Measurements from ENCODE around the gene ALX3. TPM values are rescaled to one million over a fixed set of nuclear protein-coding genes. Genes with fewer than 3 reads are reported as not detected.

Gene ALX3
- not detected for total RNA-seq

DNA sequence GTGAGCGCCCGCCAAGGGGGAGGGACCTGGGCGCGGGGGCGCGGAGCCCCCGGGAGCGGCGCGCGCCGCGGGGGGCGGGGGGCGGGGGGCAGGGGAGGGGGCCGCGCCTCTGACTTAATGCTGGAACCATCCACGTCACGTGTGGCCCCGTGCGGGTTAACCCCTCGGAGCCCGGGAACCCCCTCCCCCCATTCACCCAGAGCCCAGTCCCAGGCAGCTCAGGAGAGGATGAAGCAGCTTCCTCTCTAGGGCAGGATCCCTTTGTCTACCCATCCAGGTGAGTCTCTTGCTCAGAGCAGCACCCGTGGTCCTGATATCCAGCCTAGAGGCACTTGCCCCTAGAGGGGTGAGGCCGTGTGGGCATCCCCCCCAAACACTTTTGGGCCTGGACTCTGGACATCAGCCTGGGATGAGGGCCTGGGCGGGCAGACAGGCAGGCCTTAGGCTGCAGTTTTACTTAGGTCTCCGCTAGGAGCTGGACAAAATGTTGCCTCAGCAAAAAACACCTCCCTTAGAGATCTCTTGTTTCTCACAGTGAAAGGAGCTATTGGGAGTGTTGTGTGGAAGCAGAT, at the start of gene ALX3:
Gene ALX3 (minus strand): TSS at position 2 of the 572 bp plus-strand sequence. CDS start 60 bp downstream, outside the sequence.
- H3K36me3 ChIP-seq: no peaks in the 10 kb centered on the region
- TF ChIP-seq CTCF (IDR thresholded peaks at IDR 0.05): no peak
- DNase-seq: no peak
- no peaks in the 10 kb centered on the region for H3K9me3 ChIP-seq
- H3K9ac ChIP-seq (ENCODE audit: low read depth in 2 of 2, low read length in 2 of 2): no peak within 1 kb of the TSS
- H3K27ac ChIP-seq: no peak within 1 kb of the TSS
- peaks cover 57% of the 10 kb centered on the region for H3K27me3 ChIP-seq
- H3K4me1 ChIP-seq: peaks cover 4% of the 10 kb centered on the region
- intact Hi-C loops (cut with DNase I): no loop called here
- H3K4me3 ChIP-seq: no peak within 1 kb of the TSS

DNA sequence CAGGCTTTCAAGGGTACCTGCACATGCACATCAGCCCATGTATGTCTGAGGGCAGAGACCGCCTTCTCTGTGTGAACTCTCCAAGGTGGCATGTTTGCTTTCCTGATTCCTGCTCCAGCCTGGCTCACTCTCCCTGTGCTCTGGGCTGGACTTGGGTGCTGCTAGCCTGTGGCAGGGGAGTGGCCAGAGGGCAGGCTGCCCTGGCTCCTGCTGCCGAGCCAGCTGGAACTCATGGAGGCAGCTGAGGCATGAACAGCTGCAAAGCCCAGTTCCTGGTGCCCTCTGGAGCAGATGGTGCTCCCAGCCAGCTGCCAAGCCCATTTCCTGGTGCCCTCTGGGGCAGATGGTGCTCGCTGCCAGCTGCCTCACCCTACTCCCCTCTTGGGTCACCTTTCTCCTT, 49.4 kb upstream of the ALX3 start:
- no peaks in the 10 kb centered on the region for H3K4me1 ChIP-seq
- no peak overlapping the region for H3K4me3 ChIP-seq
- no peak overlapping the region for H3K9ac ChIP-seq (ENCODE audit: low read depth in 2 of 2, low read length in 2 of 2)
- H3K27me3 ChIP-seq: no peaks in the 10 kb centered on the region
- no peak overlapping the region for H3K27ac ChIP-seq
- no peaks in the 10 kb centered on the region for H3K36me3 ChIP-seq
- intact Hi-C loops (cut with DNase I): no loop called here
- no peaks in the 10 kb centered on the region for H3K9me3 ChIP-seq
- DNase-seq: no peak
- no peak for TF ChIP-seq CTCF (IDR thresholded peaks at IDR 0.05)

DNA sequence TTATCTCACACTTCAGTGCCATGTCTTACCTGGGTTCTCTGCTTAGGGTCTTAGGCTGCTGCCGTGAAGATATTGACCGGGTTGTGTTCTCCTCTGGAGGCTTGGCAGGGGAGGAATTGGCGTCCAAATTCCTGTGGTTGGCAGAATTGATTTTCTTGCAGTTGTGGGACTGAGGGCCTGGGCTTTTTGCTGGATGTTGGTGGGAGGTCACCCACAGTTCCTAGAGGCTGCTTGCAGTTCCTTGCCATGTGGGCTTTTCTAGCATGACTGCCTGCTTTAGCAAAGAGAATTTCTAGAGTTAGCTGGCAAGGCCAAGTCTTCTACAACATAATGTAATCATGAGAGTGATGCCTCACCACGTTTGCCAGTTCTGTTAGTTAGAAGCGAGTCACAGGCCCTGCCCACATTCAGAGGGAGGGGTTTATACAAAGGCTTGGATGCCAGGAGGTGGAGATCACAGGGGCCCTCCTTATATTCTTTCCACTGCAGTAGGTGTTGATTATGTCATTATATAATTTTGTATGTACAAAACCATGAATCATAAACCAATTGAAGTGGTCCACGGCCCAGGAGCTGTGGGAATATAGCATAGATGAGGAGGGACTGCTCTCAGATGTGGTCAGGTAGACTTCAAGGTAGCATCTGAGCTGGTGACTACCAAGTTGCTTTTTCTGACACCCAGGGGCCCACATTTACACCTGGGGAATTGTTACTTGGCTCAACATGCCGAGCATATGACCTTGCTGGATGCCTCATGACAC, 48.3 kb upstream of the ALX3 start:
- no peak overlapping the region for H3K4me3 ChIP-seq
- no peak for TF ChIP-seq CTCF (IDR thresholded peaks at IDR 0.05)
- no peaks in the 10 kb centered on the region for H3K27me3 ChIP-seq
- H3K9ac ChIP-seq (ENCODE audit: low read depth in 2 of 2, low read length in 2 of 2): no peak overlapping the region
- H3K27ac ChIP-seq: no peak overlapping the region
- no peak for DNase-seq
- H3K9me3 ChIP-seq: no peaks in the 10 kb centered on the region
- intact Hi-C loops (cut with DNase I): no loop called here
- H3K36me3 ChIP-seq: no peaks in the 10 kb centered on the region
- no peaks in the 10 kb centered on the region for H3K4me1 ChIP-seq

GRCh38 chr1:110114784-110115183, 44.3 kb upstream of the ALX3 start:
- H3K9ac ChIP-seq (ENCODE audit: low read depth in 2 of 2, low read length in 2 of 2): no peak overlapping the region
- H3K27ac ChIP-seq: no peak overlapping the region
- H3K4me1 ChIP-seq: no peaks in the 10 kb centered on the region
- no peak for DNase-seq
- TF ChIP-seq CTCF (IDR thresholded peaks at IDR 0.05): no peak
- no peak overlapping the region for H3K4me3 ChIP-seq
- intact Hi-C loops (cut with DNase I): no loop called here
- no peaks in the 10 kb centered on the region for H3K9me3 ChIP-seq
- H3K36me3 ChIP-seq: no peaks in the 10 kb centered on the region
- no peaks in the 10 kb centered on the region for H3K27me3 ChIP-seq

DNA sequence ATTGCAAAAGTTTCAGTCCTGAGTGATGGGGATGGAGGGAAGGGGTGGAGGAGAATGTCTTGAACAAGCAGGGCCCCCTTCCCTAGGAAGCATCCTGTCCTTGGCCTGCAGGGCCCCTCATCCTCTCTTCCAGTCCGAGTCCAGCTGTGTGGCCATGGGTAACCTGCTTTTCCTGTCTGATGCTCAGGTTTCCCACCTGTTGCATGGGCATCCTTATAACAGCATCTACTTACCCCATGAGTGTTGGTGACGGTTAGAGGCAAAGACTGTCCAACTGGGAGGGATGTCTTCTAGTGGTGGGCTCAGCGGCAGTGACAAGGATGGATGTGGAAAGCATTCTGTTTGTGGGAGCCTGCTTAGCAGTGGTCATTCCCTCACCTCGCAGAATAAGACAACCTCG, 43.7 kb upstream of the ALX3 start:
- no peak for TF ChIP-seq CTCF (IDR thresholded peaks at IDR 0.05)
- intact Hi-C loops (cut with DNase I): no loop called here
- no peak for DNase-seq
- Histone ChIP-seq H3K27me3 (no peaks in the 10 kb centered on the region), H3K4me1 (no peaks in the 10 kb centered on the region), H3K27ac (no peak overlapping the region), H3K9ac (ENCODE audit: low read depth in 2 of 2, low read length in 2 of 2) (no peak overlapping the region), H3K4me3 (no peak overlapping the region), H3K9me3 (no peaks in the 10 kb centered on the region), H3K36me3 (no peaks in the 10 kb centered on the region)
